Measurements from ENCODE around the gene RNF114. TPM values are rescaled to one million over a fixed set of nuclear protein-coding genes. Genes with fewer than 3 reads are reported as not detected.

RNF114 gene
- total RNA-seq, 1 donor from 2014 or later = 138 TPM

DNA sequence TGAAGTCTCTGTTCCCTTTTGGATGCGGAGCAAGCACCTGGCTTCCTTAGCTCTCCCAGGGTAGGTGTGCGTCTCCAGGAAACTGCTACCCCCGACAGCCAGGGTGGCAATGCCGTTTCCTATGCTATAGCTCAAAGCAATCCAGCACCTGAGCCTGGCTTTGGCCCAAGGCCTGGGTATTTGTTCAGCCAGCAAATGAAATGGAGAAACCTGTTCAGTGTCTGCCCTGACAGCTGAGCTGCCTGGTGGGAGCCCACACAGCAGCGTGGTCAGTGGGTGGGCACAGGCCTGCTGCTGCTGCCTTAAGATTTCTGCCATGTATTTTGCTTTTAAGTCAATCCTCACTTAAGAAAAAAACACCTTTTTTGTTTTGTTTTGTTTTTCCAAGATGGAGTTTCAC is 34.6 kb upstream of the RNF114 start:
- Histone ChIP-seq H3K27me3 (ENCODE audit: control insufficient read depth, insufficient read depth, low read length) (no peaks in the 10 kb centered on the region), H3K36me3 (ENCODE audit: control insufficient read depth, insufficient read depth, low read length) (no peaks in the 10 kb centered on the region), H3K4me3 (ENCODE audit: low read depth, low read length) (no peak overlapping the region)
- TF ChIP-seq, protein P1, sequence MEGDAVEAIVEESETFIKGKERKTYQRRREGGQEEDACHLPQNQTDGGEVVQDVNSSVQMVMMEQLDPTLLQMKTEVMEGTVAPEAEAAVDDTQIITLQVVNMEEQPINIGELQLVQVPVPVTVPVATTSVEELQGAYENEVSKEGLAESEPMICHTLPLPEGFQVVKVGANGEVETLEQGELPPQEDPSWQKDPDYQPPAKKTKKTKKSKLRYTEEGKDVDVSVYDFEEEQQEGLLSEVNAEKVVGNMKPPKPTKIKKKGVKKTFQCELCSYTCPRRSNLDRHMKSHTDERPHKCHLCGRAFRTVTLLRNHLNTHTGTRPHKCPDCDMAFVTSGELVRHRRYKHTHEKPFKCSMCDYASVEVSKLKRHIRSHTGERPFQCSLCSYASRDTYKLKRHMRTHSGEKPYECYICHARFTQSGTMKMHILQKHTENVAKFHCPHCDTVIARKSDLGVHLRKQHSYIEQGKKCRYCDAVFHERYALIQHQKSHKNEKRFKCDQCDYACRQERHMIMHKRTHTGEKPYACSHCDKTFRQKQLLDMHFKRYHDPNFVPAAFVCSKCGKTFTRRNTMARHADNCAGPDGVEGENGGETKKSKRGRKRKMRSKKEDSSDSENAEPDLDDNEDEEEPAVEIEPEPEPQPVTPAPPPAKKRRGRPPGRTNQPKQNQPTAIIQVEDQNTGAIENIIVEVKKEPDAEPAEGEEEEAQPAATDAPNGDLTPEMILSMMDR (IDR thresholded peaks at IDR 0.05; ENCODE audit: insufficient read depth, low read length, poor library complexity, severe bottlenecking) = no peak
- no peak for DNase-seq (ENCODE audit: low read depth)

DNA sequence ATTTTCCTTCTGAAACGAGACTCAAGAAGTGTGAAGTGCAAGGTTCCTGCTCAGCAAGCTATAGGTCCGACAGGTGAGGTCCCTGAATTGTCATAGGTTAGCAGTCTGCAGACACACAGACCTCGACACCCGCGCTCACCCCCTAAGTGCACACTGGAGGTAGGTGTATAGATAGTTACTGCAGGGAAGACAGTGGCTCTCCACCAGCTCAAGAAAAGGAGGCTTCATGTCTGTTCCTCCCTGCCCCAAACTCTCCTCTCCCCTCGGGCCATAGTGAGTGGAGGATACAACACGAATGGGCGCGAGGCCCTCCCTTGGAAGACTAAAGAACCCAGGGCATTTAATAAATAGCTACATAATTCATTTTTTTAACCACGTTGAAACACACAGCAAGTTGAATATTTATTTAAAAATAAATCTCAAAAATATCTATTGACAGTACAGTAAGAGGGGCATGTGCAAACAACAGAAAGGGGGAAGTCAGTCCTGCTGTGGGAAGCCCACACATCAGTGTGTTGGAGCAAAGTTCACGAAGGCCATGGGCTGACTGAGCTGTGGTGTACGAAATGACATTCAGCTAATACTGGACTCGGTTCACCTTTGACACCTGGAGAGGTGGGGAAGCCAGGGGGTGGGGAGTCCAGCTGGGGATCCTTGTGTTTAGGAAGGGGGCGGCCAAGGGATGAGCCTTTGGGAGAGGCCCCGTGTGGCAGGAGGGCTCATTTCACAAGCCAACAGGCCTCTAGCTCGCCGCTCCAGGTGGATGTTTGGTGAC is 31.6 kb upstream of the RNF114 start:
- Histone ChIP-seq H3K36me3 (ENCODE audit: control insufficient read depth, insufficient read depth, low read length) (peaks cover 1% of the 10 kb centered on the region), H3K4me3 (ENCODE audit: low read depth, low read length) (no peak overlapping the region), H3K27me3 (ENCODE audit: control insufficient read depth, insufficient read depth, low read length) (no peaks in the 10 kb centered on the region)
- DNase-seq (ENCODE audit: low read depth) = no peak
- TF ChIP-seq, protein P1 (IDR thresholded peaks at IDR 0.05; ENCODE audit: insufficient read depth, low read length, poor library complexity, severe bottlenecking) = no peak

DNA sequence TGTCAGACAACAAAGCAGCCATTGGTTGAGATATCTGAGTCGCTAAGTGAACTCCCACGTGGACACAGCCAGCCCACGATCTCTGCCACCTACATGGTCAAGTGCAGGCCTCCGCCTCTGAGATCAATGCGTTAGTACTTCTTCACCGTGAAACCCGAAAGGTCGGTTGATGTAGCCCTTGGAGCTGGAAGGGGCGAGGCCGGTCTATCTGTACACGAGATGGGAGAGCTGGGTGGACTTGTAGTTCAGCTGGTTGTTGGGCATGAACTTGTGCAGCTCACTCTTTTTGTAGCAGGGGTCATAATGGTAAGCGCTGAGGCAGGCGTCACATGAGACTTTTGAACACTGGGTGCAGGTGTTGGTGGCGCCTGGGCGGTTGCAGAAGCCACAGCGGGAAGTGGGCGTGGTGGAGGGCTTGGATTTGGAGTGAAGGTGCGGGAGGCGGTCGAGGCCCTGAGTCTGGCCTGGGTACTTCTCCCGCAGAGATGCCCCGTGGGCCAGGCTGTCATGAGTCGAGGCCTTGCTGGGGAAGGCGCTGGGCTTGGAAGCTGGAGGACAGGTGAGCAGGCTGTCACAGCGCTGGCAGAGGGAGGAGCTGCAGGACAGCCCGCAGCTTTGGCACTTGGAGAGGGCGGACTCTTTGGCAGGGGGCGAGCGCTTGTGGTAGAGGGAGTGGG is 30.6 kb upstream of the RNF114 start:
- TF ChIP-seq, protein P1 (IDR thresholded peaks at IDR 0.05; ENCODE audit: insufficient read depth, low read length, poor library complexity, severe bottlenecking) = no peak
- Histone ChIP-seq H3K36me3 (ENCODE audit: control insufficient read depth, insufficient read depth, low read length) (peaks cover 1% of the 10 kb centered on the region), H3K4me3 (ENCODE audit: low read depth, low read length) (no peak overlapping the region), H3K27me3 (ENCODE audit: control insufficient read depth, insufficient read depth, low read length) (no peaks in the 10 kb centered on the region)
- no peak for DNase-seq (ENCODE audit: low read depth)

DNA sequence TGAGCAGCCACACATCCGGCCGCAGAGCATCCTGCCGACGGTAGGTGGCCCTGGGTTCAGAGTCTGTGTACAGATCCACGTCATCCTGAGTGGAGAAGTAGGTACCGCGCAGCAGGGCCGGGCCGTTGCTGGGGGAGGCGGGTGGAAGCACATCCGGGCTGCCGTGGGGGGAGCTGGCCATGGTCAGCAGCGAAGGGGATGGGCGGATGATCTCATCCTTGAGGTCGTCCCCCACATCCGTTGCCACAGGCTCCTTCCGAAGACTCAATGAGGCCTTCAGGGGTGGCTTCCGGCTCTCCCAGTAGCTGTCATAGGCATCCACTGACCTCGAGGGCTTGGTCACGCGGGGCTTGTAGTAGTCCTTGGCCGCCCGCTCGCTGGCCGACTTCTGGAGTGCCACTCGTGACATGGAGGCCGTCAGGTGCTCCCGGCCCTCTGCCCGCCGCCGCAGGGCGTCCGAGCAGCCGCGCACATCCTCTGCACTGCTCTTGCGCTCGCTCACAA is 30.0 kb upstream of the RNF114 start:
- Histone ChIP-seq H3K4me3 (ENCODE audit: low read depth, low read length) (no peak overlapping the region), H3K27me3 (ENCODE audit: control insufficient read depth, insufficient read depth, low read length) (no peaks in the 10 kb centered on the region), H3K36me3 (ENCODE audit: control insufficient read depth, insufficient read depth, low read length) (peaks cover 1% of the 10 kb centered on the region)
- TF ChIP-seq, protein P1 (IDR thresholded peaks at IDR 0.05; ENCODE audit: insufficient read depth, low read length, poor library complexity, severe bottlenecking) = no peak
- DNase-seq (ENCODE audit: low read depth) = no peak

GRCh38 chr20:49906615-49907154 is 29.5 kb upstream of the RNF114 start:
- peaks cover 1% of the 10 kb centered on the region for H3K36me3 ChIP-seq (ENCODE audit: control insufficient read depth, insufficient read depth, low read length)

More at GRCh38 chr20:49906615-49907154, 29.5 kb upstream of the RNF114 start:
- no peaks in the 10 kb centered on the region for H3K27me3 ChIP-seq (ENCODE audit: control insufficient read depth, insufficient read depth, low read length)
- H3K4me3 ChIP-seq (ENCODE audit: low read depth, low read length) = no peak overlapping the region
- DNase-seq (ENCODE audit: low read depth) = no peak
- TF ChIP-seq, protein P1 (IDR thresholded peaks at IDR 0.05; ENCODE audit: insufficient read depth, low read length, poor library complexity, severe bottlenecking) = no peak

Measured in kidney epithelial cell (primary cell).